Aorta (tissue), 5 donors: ENCODE data around the gene EIF4E2. TPM values are rescaled to one million over a fixed set of nuclear protein-coding genes. Genes with fewer than 3 reads are reported as not detected.
A peak's percentile ranks its signal among the peaks of the same experiment; 100 is the strongest.

Source experiments
- ATAC-seq: fragments of 200-7000 bp; cut with Tn5 transposase; one replicate; pipeline ENCODE4 v1.9.1; 2022; ENCODE audit warnings: moderate library complexity; ENCODE audit not compliant: low FRiP score
- DNase-seq, 2 donors: peaks; one replicate each; pipeline ENCODE4 v3.0.0-alpha.2; 2020
- H3K27ac ChIP-seq, 2 donors: one replicate each; pipeline ENCODE4 v1.5.1; 2013; ENCODE audit warnings: low read length in 2 of 2, mild to moderate bottlenecking in 2 of 2, moderate library complexity in 2 of 2, control low read depth in 1 of 2, inconsistent platforms in 1 of 2, low read depth in 1 of 2
- H3K27me3 ChIP-seq, 2 donors: one replicate each; pipeline ENCODE4 v1.6.1; 2013; ENCODE audit warnings: control low read depth in 1 of 2, low read length in 1 of 2, mild to moderate bottlenecking in 1 of 2, moderate library complexity in 1 of 2; ENCODE audit not compliant: insufficient read depth in 2 of 2, control insufficient read depth in 1 of 2
- H3K36me3 ChIP-seq, 2 donors: one replicate each; pipeline ENCODE4 v1.6.1; 2013; ENCODE audit warnings: control low read depth in 1 of 2, low read length in 1 of 2, mild to moderate bottlenecking in 1 of 2; ENCODE audit not compliant: insufficient read depth in 2 of 2, control insufficient read depth in 1 of 2
- H3K4me1 ChIP-seq, 2 donors: one replicate each; pipeline ENCODE4 v1.6.1; 2013; ENCODE audit warnings: low read length in 2 of 2, control low read depth in 1 of 2, mild to moderate bottlenecking in 1 of 2, moderate library complexity in 1 of 2; ENCODE audit not compliant: insufficient read depth in 2 of 2, control insufficient read depth in 1 of 2
- H3K4me3 ChIP-seq, 2 donors: one replicate each; pipeline ENCODE4 v1.5.1; 2013; ENCODE audit warnings: low read length in 2 of 2, control low read depth in 1 of 2, mild to moderate bottlenecking in 1 of 2
- H3K9me3 ChIP-seq: one replicate; pipeline ENCODE4 v1.6.1; 2013; ENCODE audit warnings: mild to moderate bottlenecking, low read length; ENCODE audit not compliant: control insufficient read depth
- WGBS, 2 donors: extraction: QIAGEN DNeasy Blood & Tissue Kit; methylation state at CpG; one replicate each; pipeline ENCODE4 v1.1.7; 2013; 5-methylcytosine and 5-hydroxymethylcytosine counted together
- intact Hi-C, 2 donors: fragments of 100-400 bp; cut with DNase I; formaldehyde crosslinking; loops; one replicate each; pipeline versions ENCODE4 v1.14.2 to v1.15.0; 2022
- polyA plus RNA-seq, 2 donors: library from polyadenylated mRNA; stranded (reverse); fragments of 200-250 nt; gene quantifications; one replicate each; pipeline ENCODE4 v1.2.3, GENCODE V29; 2013
- total RNA-seq, 2 donors: library from RNA; stranded (reverse); fragmentation: NEBNext Ultra II Directional; extraction: Animal tissue kit (Norgen Biotek cat#: 25700); gene quantifications; one replicate each; pipeline ENCODE4 v1.2.1, GENCODE V29; 2021
- donor health status: healthy with polysubstance abuse.
- donor health status: Bipolar disorder and iron deficiency.
- donor health status: DM: no; HTN: no; CAD: no.
- donor health status: DM: no; HTN: no; CAD: no.
- donor health status: DM: yes; HTN: yes; CAD: no.

The EIF4E2 gene
- total and polyA plus RNA-seq, 4 donors = 43.9 to 60.7 (median 55.1) TPM

DNA sequence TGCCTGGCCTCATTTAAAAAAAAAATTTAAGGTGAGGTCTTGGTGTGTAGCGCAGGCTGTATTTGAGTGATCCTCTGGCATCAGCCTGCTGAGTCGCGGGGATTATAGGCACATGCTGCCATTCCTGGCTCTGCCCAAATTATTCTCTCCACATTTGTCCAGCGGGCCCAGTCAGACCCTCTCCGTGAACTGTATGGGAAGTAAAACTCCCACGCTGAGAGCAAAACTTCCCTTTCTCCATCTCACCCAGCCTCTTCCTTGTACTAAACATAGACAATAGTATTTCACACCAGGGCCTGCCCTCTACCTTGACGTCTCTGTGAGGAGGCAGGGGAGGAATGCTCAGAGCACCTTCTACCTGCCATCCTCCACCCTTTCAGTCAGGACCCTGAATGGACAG is 37.0 kb downstream of the EIF4E2 start:
- H3K27me3 ChIP-seq = no peaks in the 10 kb centered on the region
- no peaks in the 10 kb centered on the region for H3K4me1 ChIP-seq
- WGBS, 2 donors = 89 to 90% methylated on average over 7 of the region's 7 CpGs
- intact Hi-C loops = no loop called here
- ATAC-seq (peak; percentile 47), DNase-seq (no peak)
- H3K27ac ChIP-seq = no peak overlapping the region
- no peaks in the 10 kb centered on the region for H3K9me3 ChIP-seq
- H3K4me3 ChIP-seq = no peak overlapping the region
- H3K36me3 ChIP-seq = peaks cover 4 to 5% of the 10 kb centered on the region in 2 donors

DNA sequence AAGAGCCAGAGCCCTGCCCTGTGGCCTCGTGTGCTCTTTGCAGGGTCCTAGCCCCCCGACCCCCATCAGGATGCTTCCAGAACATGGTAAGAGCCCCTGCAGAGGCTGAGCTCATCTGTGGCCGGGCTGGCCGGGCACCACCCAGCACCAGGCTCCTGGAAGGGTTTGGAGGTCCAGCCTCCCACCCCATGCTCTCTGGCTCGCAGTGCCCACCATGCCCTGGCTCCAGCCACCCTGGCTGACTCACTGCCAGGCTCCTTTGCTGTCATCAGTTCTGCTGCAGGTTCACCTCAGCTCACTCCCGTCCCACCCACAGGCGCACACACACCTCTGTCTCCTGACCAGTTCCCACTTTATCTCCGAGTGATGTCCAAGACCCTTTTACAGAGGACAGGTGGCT is 37.5 kb downstream of the EIF4E2 start:
- peaks cover 0 to 3% of the 10 kb centered on the region in 2 donors for H3K36me3 ChIP-seq
- no peak for DNase-seq
- no peaks in the 10 kb centered on the region for H3K27me3 ChIP-seq
- no peak overlapping the region for H3K4me3 ChIP-seq
- no peaks in the 10 kb centered on the region for H3K4me1 ChIP-seq
- WGBS, 2 donors = 91 to 95% methylated on average over 8 of the region's 8 CpGs
- H3K27ac ChIP-seq = no peak overlapping the region
- H3K9me3 ChIP-seq = no peaks in the 10 kb centered on the region
- peak; percentile 42 for ATAC-seq
- intact Hi-C loops = no loop called here

DNA sequence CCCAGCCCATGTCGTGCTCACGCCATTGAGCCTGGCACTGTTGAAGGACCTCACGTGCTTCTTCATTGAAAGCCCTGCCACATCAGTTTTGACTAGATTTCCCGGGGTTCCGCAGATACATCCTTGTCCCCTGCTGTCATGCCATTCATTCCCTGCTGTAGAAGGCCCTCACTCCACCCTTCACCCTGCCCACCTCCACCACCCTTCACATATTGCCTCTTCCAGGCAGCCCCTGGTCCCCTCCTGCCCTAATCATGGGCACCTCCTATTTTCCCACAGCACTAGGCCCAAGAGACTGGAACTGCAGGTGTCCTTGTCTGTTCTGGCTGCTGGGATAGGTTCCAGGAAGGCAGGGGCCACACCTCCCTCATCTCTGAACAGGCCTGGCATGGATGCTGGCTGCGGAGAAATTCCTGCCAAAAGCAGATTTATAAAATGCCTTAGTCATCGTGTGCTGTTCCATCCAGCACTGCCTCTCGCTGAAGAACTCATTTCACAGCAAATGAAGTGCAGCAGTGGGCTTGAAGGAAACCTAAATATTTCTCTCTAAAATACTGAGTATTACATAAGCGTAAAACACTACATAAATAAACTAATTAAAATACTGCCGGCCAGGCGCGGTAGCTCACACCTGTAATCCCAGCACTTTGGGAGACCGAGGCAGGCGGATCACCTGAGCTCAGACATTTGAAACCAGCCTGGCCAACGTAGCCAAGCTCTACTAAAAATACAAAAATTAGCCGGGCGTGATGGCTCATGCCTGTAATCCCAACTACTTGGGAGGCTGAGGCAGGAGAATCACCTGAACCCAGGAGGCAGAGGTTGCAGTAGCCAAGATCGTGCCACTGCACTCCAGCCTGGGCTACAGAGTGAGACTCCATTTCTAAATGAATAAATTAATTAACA is 38.4 kb downstream of the EIF4E2 start:
- Histone ChIP-seq H3K4me1 (no peaks in the 10 kb centered on the region), H3K27me3 (no peaks in the 10 kb centered on the region), H3K4me3 (no peak overlapping the region), H3K27ac (peak overlapping the region in 1 of 2 donors; percentile 48), H3K9me3 (no peaks in the 10 kb centered on the region), H3K36me3 (peaks cover 0 to 2% of the 10 kb centered on the region in 2 donors)
- intact Hi-C loops = no loop called here
- ATAC-seq (peak; percentile 77), DNase-seq (peak; percentile 77 to 81)
- 30 to 32% methylated on average over 18 of the region's 18 CpGs for WGBS, 2 donors

DNA sequence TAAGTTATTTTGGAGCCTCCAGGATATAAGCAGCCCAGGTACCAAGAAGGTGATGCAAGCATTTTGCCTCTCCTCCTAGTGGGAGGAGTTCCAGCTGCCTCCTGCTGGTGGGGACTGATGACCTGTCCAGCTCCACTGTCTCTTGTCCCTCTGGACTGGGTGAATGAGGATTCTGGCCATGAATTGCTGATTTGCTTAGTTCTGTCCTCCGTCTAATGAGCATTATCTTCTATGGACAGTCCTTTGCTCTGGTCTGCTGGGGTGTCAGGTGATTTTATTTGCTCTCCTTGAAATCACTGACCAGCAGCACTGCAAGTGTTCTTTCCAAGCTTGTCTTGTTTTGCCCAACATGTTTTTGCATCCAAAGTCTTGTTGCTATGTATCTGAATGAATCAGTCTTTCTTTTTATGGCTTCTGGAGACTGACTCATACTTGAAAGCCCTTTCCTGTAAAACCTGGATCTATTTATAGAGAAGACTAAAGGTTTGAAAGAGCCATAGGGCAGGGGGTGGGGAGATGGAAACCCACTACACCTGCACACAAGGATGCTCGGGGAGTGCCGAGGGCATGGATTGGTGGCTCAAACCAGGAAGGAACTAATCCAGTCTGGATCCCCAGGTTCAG is 42.4 kb downstream of the EIF4E2 start:
- Histone ChIP-seq H3K4me1 (no peaks in the 10 kb centered on the region), H3K27me3 (no peaks in the 10 kb centered on the region), H3K9me3 (no peaks in the 10 kb centered on the region), H3K36me3 (no peaks in the 10 kb centered on the region), H3K27ac (peak overlapping the region in 1 of 2 donors; percentile 70), H3K4me3 (no peak overlapping the region)
- ATAC-seq (no peak), DNase-seq (no peak)
- 91 to 92% methylated on average over 3 of the region's 3 CpGs for WGBS, 2 donors
- intact Hi-C loops = no loop called here

DNA sequence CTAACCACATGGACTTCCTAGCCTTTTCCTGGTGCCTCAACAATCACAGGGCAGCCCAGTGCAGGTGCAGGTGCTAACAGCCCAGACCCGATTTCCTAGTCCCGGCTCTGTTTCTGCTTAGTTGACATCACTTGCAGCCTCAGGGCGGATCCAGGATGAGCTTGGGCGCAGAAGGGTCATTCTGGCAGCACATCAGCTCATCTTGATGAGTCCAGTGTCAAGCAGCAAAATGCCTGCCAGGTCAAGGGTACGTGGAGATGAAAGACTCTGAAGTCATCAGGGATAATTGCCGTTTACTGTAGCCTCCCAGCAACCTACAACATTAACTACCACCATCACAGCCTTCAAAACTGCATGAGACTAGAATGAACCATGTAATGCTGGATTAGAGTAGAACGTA is 43.5 kb downstream of the EIF4E2 start:
- DNase-seq (no peak), ATAC-seq (no peak)
- Histone ChIP-seq H3K36me3 (no peaks in the 10 kb centered on the region), H3K9me3 (no peaks in the 10 kb centered on the region), H3K4me3 (no peak overlapping the region), H3K27me3 (no peaks in the 10 kb centered on the region), H3K27ac (no peak overlapping the region), H3K4me1 (no peaks in the 10 kb centered on the region)
- WGBS, 2 donors = 83 to 95% methylated on average over 7 of the region's 7 CpGs
- intact Hi-C loops = no loop called here

DNA sequence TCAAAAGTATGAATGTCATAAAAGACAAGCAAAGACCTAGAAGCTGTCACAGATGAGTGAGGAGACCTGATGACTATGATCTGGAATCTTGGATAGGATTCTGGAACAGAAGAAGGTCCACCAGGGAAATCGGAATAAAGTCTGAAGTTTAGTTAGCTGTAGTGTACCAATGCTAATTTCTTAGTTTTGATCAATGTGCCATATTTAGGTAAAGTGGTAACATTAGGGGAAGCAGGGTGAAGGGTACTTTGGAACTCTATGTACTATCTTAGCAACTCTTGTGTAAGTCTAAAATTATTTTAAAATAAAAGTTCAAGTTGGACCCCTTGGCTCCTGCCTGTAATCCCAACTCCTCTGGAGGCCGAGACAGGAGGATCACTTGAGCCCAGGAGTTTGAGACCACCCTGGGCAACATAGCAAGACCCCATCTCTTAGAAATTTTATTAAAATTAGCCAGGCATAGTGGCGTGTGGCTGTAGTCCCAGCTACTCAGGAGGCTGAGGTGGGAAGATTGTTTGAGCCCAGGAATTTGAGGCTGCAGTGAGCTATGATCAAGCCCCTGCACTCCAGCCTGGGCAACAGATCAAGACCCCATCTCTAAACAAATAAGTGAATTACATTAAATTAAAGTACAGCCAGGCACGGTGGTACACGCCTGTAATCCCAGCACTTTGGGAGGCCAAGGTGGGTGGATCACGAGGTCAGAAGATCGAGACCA is 47.0 kb downstream of the EIF4E2 start:
- no peaks in the 10 kb centered on the region for H3K27me3 ChIP-seq
- no peak for ATAC-seq
- H3K9me3 ChIP-seq = no peaks in the 10 kb centered on the region
- no peaks in the 10 kb centered on the region for H3K4me1 ChIP-seq
- peak in 1 of 2 donors; percentile 13 for DNase-seq
- no peaks in the 10 kb centered on the region for H3K36me3 ChIP-seq
- no peak overlapping the region for H3K4me3 ChIP-seq
- WGBS, 2 donors = 83 to 99% methylated on average over 7 of the region's 7 CpGs
- no peak overlapping the region for H3K27ac ChIP-seq
- intact Hi-C loops = no loop called here

DNA sequence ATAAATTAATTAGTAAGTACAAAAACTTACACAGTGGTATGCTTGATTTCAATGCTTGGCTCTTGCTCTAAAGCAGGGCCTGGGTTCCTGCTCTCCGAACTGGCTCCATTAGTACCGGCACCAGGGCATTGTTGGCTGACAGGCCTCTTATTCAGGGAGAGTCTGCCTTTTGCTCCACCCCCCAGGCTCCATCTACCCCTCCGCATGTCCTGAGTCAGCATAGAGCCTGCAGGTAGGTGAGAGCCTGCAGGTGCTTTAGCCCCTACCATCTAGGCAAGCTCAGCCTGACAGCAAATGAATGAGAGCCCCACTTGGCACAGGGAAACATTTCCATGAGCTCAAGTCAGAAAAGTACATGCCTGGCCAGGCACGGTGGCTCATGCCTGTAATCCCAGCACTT is 47.8 kb downstream of the EIF4E2 start:
- H3K36me3 ChIP-seq = no peaks in the 10 kb centered on the region
- 85 to 88% methylated on average over 4 of the region's 4 CpGs for WGBS, 2 donors
- H3K27ac ChIP-seq = no peak overlapping the region
- ATAC-seq (no peak), DNase-seq (peak in 1 of 2 donors; percentile 39)
- H3K9me3 ChIP-seq = no peaks in the 10 kb centered on the region
- no peak overlapping the region for H3K4me3 ChIP-seq
- no peaks in the 10 kb centered on the region for H3K27me3 ChIP-seq
- intact Hi-C loops = no loop called here
- no peaks in the 10 kb centered on the region for H3K4me1 ChIP-seq

DNA sequence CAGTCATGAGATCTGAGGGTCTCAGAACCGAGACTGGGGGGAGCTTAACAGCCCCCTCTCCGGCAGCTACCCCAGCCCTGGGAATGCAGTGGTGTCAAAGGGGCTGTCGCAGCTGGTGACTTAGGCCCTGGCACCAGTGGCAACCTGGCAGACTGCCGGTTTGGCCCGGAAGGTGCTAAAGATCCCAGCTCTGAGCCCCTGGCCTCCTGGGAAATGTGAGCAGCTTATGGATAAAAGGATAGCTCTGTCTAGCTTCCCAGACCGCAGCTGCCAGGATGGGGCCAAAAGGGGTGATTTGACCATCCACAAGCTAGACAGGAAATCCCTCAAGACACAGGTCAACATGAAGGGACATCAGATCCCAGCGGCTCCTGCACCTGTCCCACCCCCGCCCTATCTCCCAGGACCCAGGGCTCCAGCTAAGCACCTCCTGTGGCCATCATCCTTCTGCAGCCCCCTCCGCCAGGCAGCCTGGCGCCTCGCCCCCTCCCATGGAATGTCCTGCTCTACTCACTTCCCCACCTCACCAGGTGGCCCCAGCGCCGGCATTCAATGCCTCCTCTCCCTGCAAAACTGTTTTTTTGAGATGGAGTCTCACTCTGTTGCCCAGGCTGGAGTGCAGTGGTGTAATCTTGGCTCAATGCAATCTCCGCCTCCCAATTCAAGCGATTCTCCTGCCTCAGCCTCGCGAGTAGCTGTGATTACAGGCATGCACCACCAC is 49.7 kb downstream of the EIF4E2 start:
- intact Hi-C loops = no loop called here
- WGBS, 2 donors = 86% methylated on average over 17 of the region's 17 CpGs

More for the DNA sequence above, 49.7 kb downstream of the EIF4E2 start:
- no peaks in the 10 kb centered on the region for H3K36me3 ChIP-seq
- H3K4me1 ChIP-seq = no peaks in the 10 kb centered on the region
- H3K27ac ChIP-seq = no peak overlapping the region
- H3K4me3 ChIP-seq = no peak overlapping the region
- DNase-seq (peak in 1 of 2 donors; percentile 48), ATAC-seq (no peak)
- no peaks in the 10 kb centered on the region for H3K9me3 ChIP-seq
- no peaks in the 10 kb centered on the region for H3K27me3 ChIP-seq
